ENCODE data around the gene PRDX6. TPM values are rescaled to one million over a fixed set of nuclear protein-coding genes. Genes with fewer than 3 reads are reported as not detected.

The PRDX6 gene
- polyA plus RNA-seq, 2 of the 4 experiments (the other 2 are of a cell fraction) = 246 TPM

DNA sequence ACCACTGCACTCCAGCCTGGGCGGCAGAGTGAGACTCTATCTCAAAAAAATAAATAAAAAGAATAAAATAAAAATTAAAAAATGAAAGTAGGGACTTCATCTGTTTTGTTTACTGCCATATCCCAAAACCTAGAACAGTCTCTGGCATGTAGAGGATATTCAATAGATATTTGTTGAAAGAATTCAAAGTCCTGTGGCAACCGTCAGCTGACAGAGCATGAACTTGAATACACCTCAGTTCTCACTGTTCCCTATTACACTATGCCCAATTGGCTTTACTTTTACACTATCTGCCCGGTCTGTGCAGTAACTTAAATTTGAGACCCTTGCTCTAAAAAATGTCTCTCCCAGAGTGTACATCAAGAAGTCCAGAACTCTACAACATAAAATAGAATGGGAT, 46.2 kb downstream of the PRDX6 start:
- no peak for FAIRE-seq
- H3K4me1 ChIP-seq = no peaks in the 10 kb centered on the region; the same call in 2 of the 3 replicates
- TF ChIP-seq, protein P1, sequence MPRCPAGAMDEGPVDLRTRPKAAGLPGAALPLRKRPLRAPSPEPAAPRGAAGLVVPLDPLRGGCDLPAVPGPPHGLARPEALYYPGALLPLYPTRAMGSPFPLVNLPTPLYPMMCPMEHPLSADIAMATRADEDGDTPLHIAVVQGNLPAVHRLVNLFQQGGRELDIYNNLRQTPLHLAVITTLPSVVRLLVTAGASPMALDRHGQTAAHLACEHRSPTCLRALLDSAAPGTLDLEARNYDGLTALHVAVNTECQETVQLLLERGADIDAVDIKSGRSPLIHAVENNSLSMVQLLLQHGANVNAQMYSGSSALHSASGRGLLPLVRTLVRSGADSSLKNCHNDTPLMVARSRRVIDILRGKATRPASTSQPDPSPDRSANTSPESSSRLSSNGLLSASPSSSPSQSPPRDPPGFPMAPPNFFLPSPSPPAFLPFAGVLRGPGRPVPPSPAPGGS (IDR thresholded peaks at IDR 0.05) = no peak
- no peak for TF ChIP-seq NR3C1 (IDR thresholded peaks at IDR 0.05)
- no peak for TF ChIP-seq RAD21 (conservative IDR thresholded peaks at IDR 0.05 in 1 of 2, IDR thresholded peaks at IDR 0.05 in 1 of 2)
- no peak for TF ChIP-seq RARB (CRISPR knock-in tag; IDR thresholded peaks at IDR 0.05)
- TF ChIP-seq, protein P2, sequence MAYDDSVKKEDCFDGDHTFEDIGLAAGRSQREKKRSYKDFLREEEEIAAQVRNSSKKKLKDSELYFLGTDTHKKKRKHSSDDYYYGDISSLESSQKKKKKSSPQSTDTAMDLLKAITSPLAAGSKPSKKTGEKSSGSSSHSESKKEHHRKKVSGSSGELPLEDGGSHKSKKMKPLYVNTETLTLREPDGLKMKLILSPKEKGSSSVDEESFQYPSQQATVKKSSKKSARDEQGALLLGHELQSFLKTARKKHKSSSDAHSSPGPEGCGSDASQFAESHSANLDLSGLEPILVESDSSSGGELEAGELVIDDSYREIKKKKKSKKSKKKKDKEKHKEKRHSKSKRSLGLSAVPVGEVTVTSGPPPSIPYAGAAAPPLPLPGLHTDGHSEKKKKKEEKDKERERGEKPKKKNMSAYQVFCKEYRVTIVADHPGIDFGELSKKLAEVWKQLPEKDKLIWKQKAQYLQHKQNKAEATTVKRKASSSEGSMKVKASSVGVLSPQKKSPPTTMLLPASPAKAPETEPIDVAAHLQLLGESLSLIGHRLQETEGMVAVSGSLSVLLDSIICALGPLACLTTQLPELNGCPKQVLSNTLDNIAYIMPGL (CRISPR knock-in tag; IDR thresholded peaks at IDR 0.05; ENCODE audit: borderline replicate concordance) = no peak
- no peak for TF ChIP-seq ZSCAN20 (CRISPR knock-in tag; IDR thresholded peaks at IDR 0.05)
- TF ChIP-seq, protein P3, sequence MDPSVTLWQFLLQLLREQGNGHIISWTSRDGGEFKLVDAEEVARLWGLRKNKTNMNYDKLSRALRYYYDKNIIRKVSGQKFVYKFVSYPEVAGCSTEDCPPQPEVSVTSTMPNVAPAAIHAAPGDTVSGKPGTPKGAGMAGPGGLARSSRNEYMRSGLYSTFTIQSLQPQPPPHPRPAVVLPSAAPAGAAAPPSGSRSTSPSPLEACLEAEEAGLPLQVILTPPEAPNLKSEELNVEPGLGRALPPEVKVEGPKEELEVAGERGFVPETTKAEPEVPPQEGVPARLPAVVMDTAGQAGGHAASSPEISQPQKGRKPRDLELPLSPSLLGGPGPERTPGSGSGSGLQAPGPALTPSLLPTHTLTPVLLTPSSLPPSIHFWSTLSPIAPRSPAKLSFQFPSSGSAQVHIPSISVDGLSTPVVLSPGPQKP (IDR thresholded peaks at IDR 0.05; ENCODE audit: low read depth, low read length) = no peak
- TF ChIP-seq, protein P4, sequence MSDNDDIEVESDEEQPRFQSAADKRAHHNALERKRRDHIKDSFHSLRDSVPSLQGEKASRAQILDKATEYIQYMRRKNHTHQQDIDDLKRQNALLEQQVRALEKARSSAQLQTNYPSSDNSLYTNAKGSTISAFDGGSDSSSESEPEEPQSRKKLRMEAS (IDR thresholded peaks at IDR 0.05) = no peak
- TF ChIP-seq EHF (CRISPR knock-in tag; IDR thresholded peaks at IDR 0.05) = no peak
- no peak for TF ChIP-seq HOXB5 (CRISPR knock-in tag; IDR thresholded peaks at IDR 0.05)
- no peak for TF ChIP-seq ZFP36 (IDR thresholded peaks at IDR 0.05; ENCODE audit: borderline replicate concordance, partially characterized antibody)
- TF ChIP-seq MAZ (IDR thresholded peaks at IDR 0.05; ENCODE audit: borderline replicate concordance, low read depth, low read length) = no peak
- TF ChIP-seq FOSB (CRISPR knock-in tag; IDR thresholded peaks at IDR 0.05) = no peak
- no peak for TF ChIP-seq RNF2 (IDR thresholded peaks at IDR 0.05; ENCODE audit: borderline replicate concordance, low read depth)
- TF ChIP-seq, protein P5, sequence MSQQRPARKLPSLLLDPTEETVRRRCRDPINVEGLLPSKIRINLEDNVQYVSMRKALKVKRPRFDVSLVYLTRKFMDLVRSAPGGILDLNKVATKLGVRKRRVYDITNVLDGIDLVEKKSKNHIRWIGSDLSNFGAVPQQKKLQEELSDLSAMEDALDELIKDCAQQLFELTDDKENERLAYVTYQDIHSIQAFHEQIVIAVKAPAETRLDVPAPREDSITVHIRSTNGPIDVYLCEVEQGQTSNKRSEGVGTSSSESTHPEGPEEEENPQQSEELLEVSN (IDR thresholded peaks at IDR 0.05; ENCODE audit: borderline replicate concordance, low read depth) = no peak
- no peak for TF ChIP-seq HEYL (CRISPR knock-in tag; IDR thresholded peaks at IDR 0.05)
- TF ChIP-seq, protein P6, sequence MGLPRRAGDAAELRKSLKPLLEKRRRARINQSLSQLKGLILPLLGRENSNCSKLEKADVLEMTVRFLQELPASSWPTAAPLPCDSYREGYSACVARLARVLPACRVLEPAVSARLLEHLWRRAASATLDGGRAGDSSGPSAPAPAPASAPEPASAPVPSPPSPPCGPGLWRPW (IDR thresholded peaks at IDR 0.05) = no peak
- no peak for TF ChIP-seq CHD4 (IDR thresholded peaks at IDR 0.05; ENCODE audit: borderline replicate concordance)
- TF ChIP-seq POLR2AphosphoS2 (conservative IDR thresholded peaks at IDR 0.05; ENCODE audit: low read length) = no peak
- no peak for TF ChIP-seq RFX5 (IDR thresholded peaks at IDR 0.05)
- no peaks in the 10 kb centered on the region for H3K9me3 ChIP-seq
- no peak overlapping the region for H3K4me2 ChIP-seq
- H3K4me3 ChIP-seq = no peak overlapping the region
- ChIA-PET POLR2A (no interaction called here), CTCF (interaction anchor here (0.8 kb wide), 1 partner anchor 16 kb away, joined by 3 read pairs; no protein-coding TSS in a partner anchor)
- no peak for DNase-seq (ENCODE audit: low read depth in 1 of 2, low spot score in 1 of 2)
- WGBS (ENCODE audit: missing lambda C conversion rate) = 85% methylated on average over 3 of the region's 3 CpGs
- ATAC-seq = no peak
- H3K27ac ChIP-seq = no peak overlapping the region

DNA sequence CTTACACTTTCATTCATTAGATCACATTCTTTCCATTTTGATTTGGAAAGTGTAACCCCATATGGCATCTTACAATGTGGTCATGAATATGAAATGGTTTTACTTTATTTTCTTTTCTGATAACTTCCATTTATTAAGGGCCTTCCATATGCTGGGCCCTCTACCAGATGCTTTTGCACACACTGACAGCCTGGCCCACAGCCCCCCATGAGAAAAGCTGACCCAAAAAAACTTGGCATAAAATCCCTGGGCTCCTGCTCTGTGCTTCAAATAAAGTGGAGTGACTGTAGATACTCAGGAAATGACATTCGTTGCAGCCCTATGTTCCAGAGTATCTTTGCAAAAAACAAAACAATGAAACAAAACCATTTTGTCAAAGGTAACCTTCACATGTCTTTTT, 48.8 kb downstream of the PRDX6 start:
- WGBS (ENCODE audit: missing lambda C conversion rate) = 16% methylated on average over 1 of the region's 1 CpG

More for the DNA sequence above, 48.8 kb downstream of the PRDX6 start:
- Histone ChIP-seq H3K9me3 (no peaks in the 10 kb centered on the region), H3K4me1 (no peaks in the 10 kb centered on the region; the same call in 2 of the 3 replicates), H3K4me3 (no peak overlapping the region), H3K27ac (no peak overlapping the region; a peak in 1 of 6 replicates), H3K4me2 (no peak overlapping the region)
- FAIRE-seq (no peak), DNase-seq (ENCODE audit: low read depth in 1 of 2, low spot score in 1 of 2) (no peak), ATAC-seq (no peak)
- ChIA-PET POLR2A (no interaction called here), CTCF (no interaction called here)
- TF ChIP-seq FOXS1 (CRISPR knock-in tag; IDR thresholded peaks at IDR 0.05) = no peak
- TF ChIP-seq MAFK (IDR thresholded peaks at IDR 0.05; ENCODE audit: partially characterized antibody) = no peak
- TF ChIP-seq, protein P6 (IDR thresholded peaks at IDR 0.05) = no peak
- TF ChIP-seq, protein P7, sequence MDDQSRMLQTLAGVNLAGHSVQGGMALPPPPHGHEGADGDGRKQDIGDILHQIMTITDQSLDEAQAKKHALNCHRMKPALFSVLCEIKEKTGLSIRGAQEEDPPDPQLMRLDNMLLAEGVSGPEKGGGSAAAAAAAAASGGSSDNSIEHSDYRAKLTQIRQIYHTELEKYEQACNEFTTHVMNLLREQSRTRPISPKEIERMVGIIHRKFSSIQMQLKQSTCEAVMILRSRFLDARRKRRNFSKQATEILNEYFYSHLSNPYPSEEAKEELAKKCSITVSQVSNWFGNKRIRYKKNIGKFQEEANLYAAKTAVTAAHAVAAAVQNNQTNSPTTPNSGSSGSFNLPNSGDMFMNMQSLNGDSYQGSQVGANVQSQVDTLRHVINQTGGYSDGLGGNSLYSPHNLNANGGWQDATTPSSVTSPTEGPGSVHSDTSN (IDR thresholded peaks at IDR 0.05) = no peak
